ENCODE data around the gene TAS2R50.

- TF ChIP-seq, protein P1, sequence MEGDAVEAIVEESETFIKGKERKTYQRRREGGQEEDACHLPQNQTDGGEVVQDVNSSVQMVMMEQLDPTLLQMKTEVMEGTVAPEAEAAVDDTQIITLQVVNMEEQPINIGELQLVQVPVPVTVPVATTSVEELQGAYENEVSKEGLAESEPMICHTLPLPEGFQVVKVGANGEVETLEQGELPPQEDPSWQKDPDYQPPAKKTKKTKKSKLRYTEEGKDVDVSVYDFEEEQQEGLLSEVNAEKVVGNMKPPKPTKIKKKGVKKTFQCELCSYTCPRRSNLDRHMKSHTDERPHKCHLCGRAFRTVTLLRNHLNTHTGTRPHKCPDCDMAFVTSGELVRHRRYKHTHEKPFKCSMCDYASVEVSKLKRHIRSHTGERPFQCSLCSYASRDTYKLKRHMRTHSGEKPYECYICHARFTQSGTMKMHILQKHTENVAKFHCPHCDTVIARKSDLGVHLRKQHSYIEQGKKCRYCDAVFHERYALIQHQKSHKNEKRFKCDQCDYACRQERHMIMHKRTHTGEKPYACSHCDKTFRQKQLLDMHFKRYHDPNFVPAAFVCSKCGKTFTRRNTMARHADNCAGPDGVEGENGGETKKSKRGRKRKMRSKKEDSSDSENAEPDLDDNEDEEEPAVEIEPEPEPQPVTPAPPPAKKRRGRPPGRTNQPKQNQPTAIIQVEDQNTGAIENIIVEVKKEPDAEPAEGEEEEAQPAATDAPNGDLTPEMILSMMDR (conservative IDR thresholded peaks at IDR 0.05 in 1 of 2, IDR thresholded peaks at IDR 0.05 in 1 of 2; ENCODE audit: extremely low read depth in 1 of 2, insufficient read depth in 1 of 2, low read depth in 1 of 2, low read length in 2 of 2), result no peak
- no peak for TF ChIP-seq EZH2 (IDR thresholded peaks at IDR 0.05; ENCODE audit: borderline replicate concordance, low read length)
These were observed 47.5 kb downstream of the TAS2R50 start, which contains the start of gene TAS2R14 for GRCh38 chr12:10939163-10939562.

All from mammary epithelial cell (primary cell).